Nucleus accumbens (tissue), 56 donors: ENCODE measurements around the gene SERHL2.
"Not testable (repeated sequence)": the region's sequence is repeated elsewhere in the genome, so short reads cannot be mapped to it uniquely, and the experiment has no call there.

Experiments
- DNase-seq, 56 donors: peaks; one replicate each; lab custom pipeline; 2025; lab: John Stamatoyannopoulos, UW

The SERHL2 gene

GRCh38 chr22:42533638-42533977 lies 20.1 kb upstream of the SERHL2 start:
- DNase-seq: no peak

GRCh38 chr22:42535082-42535731 lies 18.5 kb upstream of the SERHL2 start:
- not testable (repeated sequence) for DNase-seq

- DNase-seq: no peak
Measured at GRCh38 chr22:42536166-42536565, 17.6 kb upstream of the SERHL2 start.

DNA sequence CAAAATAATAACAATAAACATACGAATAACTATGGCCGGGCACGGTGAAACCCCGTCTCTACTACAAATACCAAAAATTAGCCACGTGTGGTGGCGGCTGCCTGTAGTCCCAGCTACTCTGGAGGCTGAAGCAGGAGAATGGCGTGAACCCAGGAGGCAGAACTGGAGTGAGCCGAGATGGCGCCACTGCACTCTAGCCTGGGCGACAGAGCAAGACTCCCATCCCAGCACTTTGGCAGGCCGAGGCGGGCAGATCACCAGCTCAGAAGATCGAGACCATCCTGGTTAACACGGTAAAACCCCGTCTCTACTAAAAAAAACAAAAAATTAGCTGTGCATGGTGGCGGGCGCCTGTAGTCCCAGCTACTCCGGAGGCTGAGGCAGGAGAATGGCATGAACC lies 17.1 kb upstream of the SERHL2 start:
- DNase-seq: not testable (repeated sequence)

DNA sequence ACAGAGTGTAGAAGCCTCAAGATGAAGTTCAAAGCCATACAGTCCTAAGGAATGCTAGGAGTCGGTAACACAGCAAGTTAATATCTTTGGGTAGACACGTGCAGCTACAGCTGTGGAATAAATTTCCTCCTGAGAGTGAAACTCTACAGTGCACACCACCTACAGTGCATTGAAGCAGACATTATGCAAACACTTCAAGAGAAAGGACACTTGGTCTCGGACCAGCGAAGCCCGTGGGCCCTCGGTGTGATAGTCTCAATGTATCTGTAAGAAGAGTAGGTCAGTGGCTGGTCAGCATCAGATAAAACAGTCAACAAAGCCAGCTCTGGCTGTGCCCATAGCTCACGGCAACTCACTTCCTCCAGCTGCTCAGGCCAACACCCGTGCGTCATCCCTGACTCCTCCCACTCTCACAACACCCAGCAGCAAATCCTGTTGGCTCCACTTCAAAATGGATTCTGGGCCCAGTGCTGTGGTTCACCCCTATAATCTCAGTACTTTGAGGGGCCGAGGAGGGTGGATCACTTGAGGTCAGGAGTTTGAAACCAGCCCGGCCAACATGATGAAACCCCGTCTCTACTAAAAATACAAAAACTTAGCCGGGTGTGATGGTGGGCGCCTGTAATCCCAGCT lies 16.4 kb upstream of the SERHL2 start:
- not testable (repeated sequence) for DNase-seq

GRCh38 chr22:42539236-42539771 lies 14.5 kb upstream of the SERHL2 start:
- not testable (repeated sequence) for DNase-seq

- no peak for DNase-seq
Measured at GRCh38 chr22:42544686-42545085, 9.1 kb upstream of the SERHL2 start.

DNA sequence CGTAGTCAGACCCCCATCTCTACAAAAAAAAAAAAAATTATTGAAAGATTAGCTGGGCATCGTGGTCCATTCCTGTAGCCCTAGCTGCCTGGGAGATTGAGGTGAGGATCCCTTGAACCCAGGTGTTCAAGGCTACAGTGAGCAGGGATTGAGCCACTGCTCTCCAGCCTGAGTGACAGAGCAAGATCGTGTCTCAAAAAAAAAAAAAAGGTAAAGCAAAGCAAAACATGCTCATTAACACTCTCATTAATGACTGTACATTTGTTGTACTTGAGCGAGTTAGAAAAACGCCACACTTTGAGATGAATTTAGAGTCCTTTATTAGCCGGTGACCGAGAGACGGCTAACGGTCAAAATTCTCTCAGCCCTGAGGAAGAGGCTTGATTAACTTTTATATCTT lies 6.2 kb upstream of the SERHL2 start:
- DNase-seq: no peak

- DNase-seq: not testable (repeated sequence)
Measured at GRCh38 chr22:42548126-42548525, 5.6 kb upstream of the SERHL2 start.

DNA sequence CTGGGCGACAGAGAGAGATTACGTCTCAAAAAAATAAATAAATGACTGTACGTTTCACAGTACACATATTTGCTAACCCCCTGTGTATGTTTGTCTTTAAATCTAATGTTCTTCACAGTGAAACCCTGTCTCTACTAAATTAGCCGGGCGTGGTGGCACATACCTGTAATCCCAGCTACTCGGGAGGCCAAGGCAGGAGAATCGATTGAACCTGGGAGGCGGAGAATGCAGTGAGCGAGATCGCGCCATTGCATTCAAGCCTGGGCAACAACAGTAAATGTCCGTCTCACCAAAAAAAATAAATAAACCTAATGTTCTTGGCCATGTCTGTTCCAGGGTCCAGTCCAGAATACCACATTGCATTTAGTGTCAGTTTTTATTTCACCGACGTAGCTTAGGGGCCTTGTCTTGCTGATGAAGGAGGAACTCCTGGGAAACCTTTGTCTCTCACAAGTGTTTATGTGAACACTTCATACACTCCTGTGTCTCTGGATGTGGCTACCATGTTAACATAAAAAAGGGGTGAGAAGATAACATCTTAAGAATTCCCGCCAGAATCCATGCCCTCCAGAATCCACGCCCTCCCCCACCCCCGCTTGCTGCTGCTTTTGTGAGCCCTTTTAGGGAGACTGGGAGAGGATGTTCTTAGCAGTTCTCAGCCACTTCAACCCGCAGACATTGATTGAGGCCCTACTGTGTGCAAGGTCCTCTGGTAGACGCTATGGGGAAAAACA lies 5.0 kb upstream of the SERHL2 start:
- no peak for DNase-seq

DNA sequence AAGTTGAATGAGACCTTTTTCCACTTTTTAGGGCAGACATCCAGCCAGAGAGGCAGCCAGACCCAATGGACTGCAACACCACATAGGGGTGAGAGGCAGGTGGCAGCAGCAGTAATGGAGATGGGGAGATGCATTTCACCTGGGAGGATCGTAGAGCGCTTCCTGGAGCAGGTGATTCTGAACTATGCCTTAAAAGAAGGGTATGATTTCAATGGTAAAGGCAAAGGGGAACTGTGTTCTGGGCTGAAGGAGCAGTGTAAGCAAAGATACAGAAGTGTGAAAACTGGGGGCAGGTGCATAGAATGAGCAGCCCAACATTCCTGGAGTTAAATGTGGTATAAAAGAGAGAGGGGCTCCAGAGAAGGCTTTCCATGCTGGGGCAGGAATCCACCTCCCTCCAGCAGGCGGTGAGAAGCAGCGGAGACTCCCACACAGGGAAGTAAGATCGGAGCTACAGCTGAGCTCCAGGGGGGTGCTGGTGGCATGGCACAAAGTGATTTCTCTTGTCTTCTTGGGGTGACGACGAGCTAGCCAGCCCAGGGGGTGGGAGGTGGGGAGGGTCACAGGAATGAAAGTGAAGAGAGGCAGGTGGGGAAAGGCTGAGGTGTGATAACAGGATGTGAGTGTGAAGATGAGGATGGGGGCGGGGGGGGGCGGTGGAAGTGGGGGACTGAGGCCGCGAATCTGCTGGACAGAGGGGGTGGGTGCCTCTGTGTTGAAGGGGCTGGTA lies 4.3 kb upstream of the SERHL2 start:
- no peak for DNase-seq

GRCh38 chr22:42552294-42552647 lies 1.5 kb upstream of the SERHL2 start:
- DNase-seq: not testable (repeated sequence)

GRCh38 chr22:42560381-42560780 lies 6.6 kb downstream of the SERHL2 start:
- DNase-seq: no peak

- peak in 1 of 56 donors; percentile 9 for DNase-seq
Measured at GRCh38 chr22:42560781-42561180, 7.0 kb downstream of the SERHL2 start.

GRCh38 chr22:42561856-42562255 lies 8.1 kb downstream of the SERHL2 start:
- DNase-seq: no peak

GRCh38 chr22:42562279-42562678 lies 8.5 kb downstream of the SERHL2 start:
- no peak for DNase-seq

- DNase-seq: no peak
Measured at GRCh38 chr22:42562684-42563083, 8.9 kb downstream of the SERHL2 start.

DNA sequence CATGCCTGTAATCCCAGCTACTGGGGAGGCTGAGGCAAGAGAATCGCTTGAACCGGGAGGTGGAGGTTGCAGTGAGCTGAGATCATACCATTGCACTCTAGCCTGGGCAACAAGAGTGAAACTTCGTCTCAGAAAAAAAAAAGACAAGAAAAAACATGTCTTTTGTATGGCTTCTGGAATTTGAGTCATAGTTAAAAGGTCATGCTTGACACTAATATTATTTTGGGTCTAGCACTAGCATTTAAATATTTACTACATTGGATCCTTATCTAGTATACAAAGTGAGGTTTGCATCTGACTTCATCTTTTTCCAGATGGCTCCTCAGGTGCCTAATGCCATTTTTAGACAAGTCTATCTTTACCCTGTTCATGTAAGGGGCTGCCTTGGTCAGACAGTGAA lies 10.2 kb downstream of the SERHL2 start:
- not testable (repeated sequence) for DNase-seq

DNA sequence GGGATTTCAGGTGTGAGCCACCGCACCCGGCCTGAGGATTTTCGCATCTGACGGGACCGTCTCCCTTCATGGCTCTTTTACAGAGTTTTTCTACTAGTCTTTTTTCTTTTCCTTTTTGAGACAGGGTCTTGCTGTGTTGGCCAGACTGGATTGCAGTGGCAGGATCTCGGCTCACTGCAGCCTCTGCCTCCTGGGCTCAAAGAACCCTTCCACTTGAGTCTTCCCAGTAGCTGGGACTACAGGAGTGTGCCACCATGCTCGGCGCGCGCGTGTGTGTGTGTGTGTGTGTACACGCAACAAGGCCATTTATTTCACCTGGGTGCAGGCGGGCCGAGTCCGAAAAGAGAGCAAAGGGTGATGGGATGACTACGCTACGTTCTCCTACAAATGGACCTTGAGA lies 10.9 kb downstream of the SERHL2 start:
- DNase-seq: no peak

DNA sequence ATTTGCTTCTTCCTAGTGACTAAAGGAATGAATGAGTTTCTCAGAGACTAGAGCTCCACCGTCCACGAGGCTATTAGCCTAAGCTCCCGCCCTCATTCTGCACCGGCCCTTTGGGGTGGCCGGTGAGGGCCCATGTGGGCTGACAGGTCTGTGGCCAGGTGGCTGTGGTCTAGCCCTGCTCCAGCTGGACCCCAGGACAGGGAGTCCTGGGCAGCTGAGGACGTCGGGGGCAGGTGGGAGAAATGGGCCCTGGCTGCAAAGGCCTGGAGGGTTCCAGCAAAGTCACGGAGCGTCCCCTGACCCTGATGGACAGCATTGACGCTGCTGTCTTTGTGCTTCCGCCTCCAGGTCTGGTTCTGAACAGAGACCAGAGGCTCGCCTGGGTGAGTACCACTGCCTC lies 12.2 kb downstream of the SERHL2 start:
- DNase-seq: no peak

DNA sequence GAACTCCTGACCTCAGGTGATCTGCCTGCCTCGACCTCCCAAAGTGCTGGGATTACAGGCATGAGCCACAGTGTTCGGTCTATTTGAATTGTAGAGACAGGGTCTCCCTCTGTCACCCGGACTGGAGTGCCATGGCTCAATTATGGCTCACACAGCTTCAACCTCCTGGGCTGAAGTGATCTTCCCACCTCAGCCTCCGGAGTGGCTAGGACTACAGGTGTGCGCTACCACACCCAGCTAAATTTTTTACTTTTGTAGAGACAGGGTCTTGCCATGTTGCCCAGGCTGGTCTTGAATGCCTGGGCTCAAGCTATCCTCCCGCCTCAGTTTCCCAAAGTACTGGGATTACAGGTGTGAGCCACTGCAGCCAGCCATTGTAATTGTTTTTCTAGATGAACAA lies 14.2 kb downstream of the SERHL2 start:
- not testable (repeated sequence) for DNase-seq
